Glomerular visceral epithelial cell (primary cell): ENCODE results near the gene DNAJB13.

Source experiments
- DNase-seq: peaks from one replicate; pipeline ENCODE4 v3.0.0-alpha.2; 2016; ENCODE audit errors: extremely low spot score

The DNAJB13 gene

GRCh38 chr11:73951797-73952196 lies 971 bp downstream of the DNAJB13 start:
- peak; percentile 13 for DNase-seq

GRCh38 chr11:73956876-73957653 lies 6.2 kb downstream of the DNAJB13 start:
- no peak for DNase-seq

GRCh38 chr11:73957654-73958361 lies 7.0 kb downstream of the DNAJB13 start:
- no peak for DNase-seq

- no peak for DNase-seq
Measured at GRCh38 chr11:73958521-73959141, 7.8 kb downstream of the DNAJB13 start.

GRCh38 chr11:73961321-73961720 lies 10.5 kb downstream of the DNAJB13 start:
- DNase-seq, result no peak

- no peak for DNase-seq
Measured at GRCh38 chr11:73962101-73962705, 11.4 kb downstream of the DNAJB13 start.

- DNase-seq, result no peak
Measured at GRCh38 chr11:73963861-73964260, 13.0 kb downstream of the DNAJB13 start.

GRCh38 chr11:73965076-73965763 lies 14.4 kb downstream of the DNAJB13 start:
- no peak for DNase-seq

- no peak for DNase-seq
Measured at GRCh38 chr11:73965764-73966121, 14.9 kb downstream of the DNAJB13 start.

GRCh38 chr11:73968356-73968966 lies 17.6 kb downstream of the DNAJB13 start:
- DNase-seq, result no peak

- no peak for DNase-seq
Measured at GRCh38 chr11:73969091-73969490, 18.3 kb downstream of the DNAJB13 start.

GRCh38 chr11:73969991-73970800 lies 19.4 kb downstream of the DNAJB13 start:
- no peak for DNase-seq

GRCh38 chr11:73971175-73971719 lies 20.4 kb downstream of the DNAJB13 start:
- DNase-seq, result no peak

GRCh38 chr11:73972187-73972586 lies 21.4 kb downstream of the DNAJB13 start:
- no peak for DNase-seq

- no peak for DNase-seq
Measured at GRCh38 chr11:73972620-73973449, 22.0 kb downstream of the DNAJB13 start.

GRCh38 chr11:73974604-73975478 lies 24.0 kb downstream of the DNAJB13 start:
- no peak for DNase-seq

- no peak for DNase-seq
Measured at GRCh38 chr11:73975479-73975757, 24.6 kb downstream of the DNAJB13 start.

GRCh38 chr11:73976451-73977151 lies 25.8 kb downstream of the DNAJB13 start:
- DNase-seq, result no peak
